ENCODE measurements around the gene LY6G5B.

LY6G5B gene

DNA sequence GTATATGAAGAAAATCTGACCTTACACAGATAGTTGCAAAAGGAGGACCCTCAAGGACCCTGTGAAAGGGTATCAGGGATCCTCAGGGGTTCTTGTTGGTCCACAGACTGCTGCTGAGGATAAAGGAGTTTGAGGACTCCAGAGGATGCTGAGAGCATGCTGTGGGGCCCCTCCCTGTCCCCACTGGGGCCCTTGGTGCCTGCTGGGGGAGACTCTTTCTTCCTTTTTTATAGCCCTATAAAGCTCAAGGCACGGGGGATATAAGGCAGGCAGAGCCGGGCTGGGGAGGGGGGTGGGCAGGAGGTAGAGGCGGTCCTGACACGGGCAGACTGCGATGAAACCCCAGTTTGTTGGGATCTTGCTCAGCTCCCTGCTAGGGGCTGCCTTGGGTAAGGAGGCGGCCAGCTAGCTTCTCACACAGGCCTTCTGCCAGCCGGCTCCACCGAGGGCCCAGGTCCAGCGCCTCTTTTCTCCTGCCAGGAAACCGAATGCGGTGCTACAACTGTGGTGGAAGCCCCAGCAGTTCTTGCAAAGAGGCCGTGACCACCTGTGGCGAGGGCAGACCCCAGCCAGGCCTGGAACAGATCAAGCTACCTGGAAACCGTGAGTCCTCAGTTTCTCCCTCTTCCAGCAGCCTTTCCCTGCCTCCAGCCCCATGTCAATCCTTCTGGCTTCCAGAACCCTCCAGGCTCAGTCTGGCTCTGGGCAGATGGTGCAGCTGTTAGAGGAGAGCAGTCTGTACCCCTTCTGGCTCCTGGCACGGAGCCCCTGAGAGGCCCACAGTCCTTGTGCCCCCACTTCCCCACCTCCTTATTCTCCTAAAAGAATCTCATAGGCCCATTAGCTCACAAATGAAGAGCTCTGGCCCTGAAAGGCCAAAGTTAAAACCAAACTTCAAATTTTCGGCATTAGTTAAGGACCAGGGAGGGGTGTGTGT, 45.5 kb downstream of the LY6G5B start, which contains the start of gene LY6G6D:
LY6G6D (plus strand) TSS at position 327 of the 937 bp plus-strand sequence; CDS start at position 335, 8 bp downstream.
- DNase-seq (ENCODE audit: low read depth), result no peak

- DNase-seq (ENCODE audit: low read depth), result no peak
Measured at GRCh38 chr6:31717499-31718222, 47.9 kb downstream of the LY6G5B start.

DNA sequence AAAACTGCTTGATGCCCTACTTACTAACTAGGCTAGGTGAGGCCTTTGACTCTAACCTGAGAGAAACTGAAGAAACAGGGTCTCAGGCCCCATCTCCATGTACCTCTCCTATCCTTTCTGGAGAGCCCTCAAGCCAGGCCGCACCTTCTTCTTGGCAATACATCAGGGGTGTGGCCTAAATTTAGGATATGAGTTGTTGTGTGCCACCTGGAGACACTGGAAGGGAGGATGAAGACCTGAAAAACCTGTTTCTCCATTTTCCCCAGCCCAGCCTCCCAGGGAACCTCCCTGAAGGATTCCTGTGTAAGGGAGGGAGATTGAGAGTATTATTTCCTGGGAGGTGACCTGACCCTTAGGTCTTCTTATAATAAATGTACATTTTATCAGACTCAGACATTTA, 48.5 kb downstream of the LY6G5B start:
- no peak for DNase-seq (ENCODE audit: low read depth)

GRCh38 chr6:31719001-31719400, 49.2 kb downstream of the LY6G5B start:
- no peak for DNase-seq (ENCODE audit: low read depth)

- no peak for DNase-seq (ENCODE audit: low read depth)
Measured at GRCh38 chr6:31720196-31720770, 50.5 kb downstream of the LY6G5B start.

- DNase-seq (ENCODE audit: low read depth), result no peak
Measured at GRCh38 chr6:31721351-31722020, 51.7 kb downstream of the LY6G5B start, which contains the start of gene LY6G6C. LY6G6C (minus strand) TSS chr6:31721746; CDS start chr6:31721679, 67 bp downstream.

GRCh38 chr6:31722173-31722572, 52.4 kb downstream of the LY6G5B start:
- no peak for DNase-seq (ENCODE audit: low read depth)

Data from T follicular helper cell (primary cell).